Testis (tissue), 3 donors: ENCODE data around the gene IRX5. TPM values are rescaled to one million over a fixed set of nuclear protein-coding genes. Genes with fewer than 3 reads are reported as not detected.

Experiments
- DNase-seq: peaks from one replicate; pipeline ENCODE4 v3.0.0-alpha.2; 2019
- H3K27ac ChIP-seq, 2 donors: fragments of 200-600 bp; sonication (generic); one replicate each; pipeline ENCODE4 v1.5.1; 2019
- H3K27me3 ChIP-seq: fragments of 200-600 bp; sonication (generic); one replicate; pipeline ENCODE4 v1.5.1; 2019
- H3K36me3 ChIP-seq: fragments of 200-600 bp; sonication (generic); one replicate; pipeline ENCODE4 v1.5.1; 2017; ENCODE audit warnings: low read depth; ENCODE audit errors: missing control alignments
- H3K4me1 ChIP-seq: fragments of 200-600 bp; sonication (generic); one replicate; pipeline ENCODE4 v1.5.1; 2019
- H3K4me3 ChIP-seq, 2 donors: fragments of 200-600 bp; sonication (generic); one replicate each; pipeline ENCODE4 v1.5.1; 2017 to 2019
- H3K9me3 ChIP-seq: fragments of 200-600 bp; sonication (generic); one replicate; pipeline ENCODE4 v1.5.1; 2017
- POLR2A ChIP-seq: fragments of 450-650 bp; IDR thresholded peaks from one replicate; pipeline ENCODE4 v1.6.1; 2017; ENCODE audit warnings: antibody characterized with exemption, mild to moderate bottlenecking, moderate library complexity
- WGBS, 2 donors: methylation state at CpG; one replicate each; pipeline ENCODE4 v1.1.5; 2018; 5-methylcytosine and 5-hydroxymethylcytosine counted together
- intact Hi-C: fragments of 100-400 bp; cut with DNase I; formaldehyde crosslinking; loops from one replicate; pipeline ENCODE4 v1.15.1; 2023; ENCODE audit warnings: low total_unique reads
- polyA plus RNA-seq: library from polyadenylated mRNA; stranded (reverse); fragments of 350-450 nt; fragmentation: Illumina TruSeq; extraction: RNeasy Lipid Tissue Mini Kit (QIAGEN cat#74804); gene quantifications from one replicate; pipeline ENCODE4 v1.2.3, GENCODE V29; 2014; ENCODE audit warnings: low read depth, low replicate concordance; ENCODE audit not compliant: insufficient read depth
- total RNA-seq, 2 donors: library from RNA; depleted of rRNA; stranded (reverse); fragments of >200 nt; gene quantifications; one replicate each; pipeline ENCODE4 v1.2.3, GENCODE V29; 2016
- TF ChIP-seq, protein P1 (sequence below), 3 experiments: fragments of 450-650 bp in 2 of 3; fragments of 200-600 bp in 1 of 3; sonication (generic) in 1 of 3; IDR thresholded peaks; one replicate each; pipeline ENCODE4 v1.5.1; 2016 to 2019; ENCODE audit warnings: antibody characterized with exemption in 3 of 3, mild to moderate bottlenecking in 2 of 3, moderate library complexity in 1 of 3

The IRX5 gene
- total and polyA plus RNA-seq, 3 donors from 2014 or later, result 2.3 to 5.7 (median 2.9) TPM

DNA sequence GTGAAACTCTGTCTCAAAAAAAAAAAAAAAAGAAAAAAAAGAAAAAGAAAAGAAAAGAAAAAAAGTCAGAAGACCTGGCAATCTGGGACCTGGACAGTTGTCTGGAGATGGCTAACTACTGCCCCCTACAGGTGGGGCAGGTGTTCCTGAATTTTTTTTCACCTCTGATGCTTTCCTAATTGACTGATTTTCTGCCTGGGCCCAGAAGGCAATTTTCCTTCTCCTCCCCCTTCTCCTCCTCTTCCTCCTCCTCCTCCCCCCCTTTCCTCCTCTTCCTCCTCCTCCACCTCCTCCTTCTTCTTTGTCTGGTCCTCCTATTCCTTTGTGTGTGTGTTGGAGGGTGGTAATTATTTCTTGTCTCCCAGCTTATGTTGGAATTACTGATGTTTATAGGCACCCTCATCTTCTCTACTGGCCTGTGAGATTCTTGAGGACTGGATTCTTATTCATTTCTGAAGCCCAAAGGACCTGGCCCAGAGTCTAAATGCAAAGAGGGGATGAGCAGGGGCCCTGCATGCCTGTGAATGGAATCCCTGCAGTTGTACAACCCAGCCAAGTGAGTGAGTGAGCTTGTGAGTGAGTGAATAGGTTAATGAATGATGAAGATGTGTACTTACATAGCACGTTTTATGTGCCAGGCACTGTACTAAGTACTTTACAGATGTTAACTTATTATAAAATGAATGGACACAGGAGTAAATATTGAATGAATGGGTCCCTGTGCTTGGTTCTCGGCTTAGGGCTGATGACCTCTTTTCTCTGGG lies 26.9 kb downstream of the IRX5 start:
- Histone ChIP-seq H3K36me3 (no peaks in the 10 kb centered on the region), H3K27me3 (no peaks in the 10 kb centered on the region), H3K4me3 (no peak overlapping the region), H3K9me3 (no peaks in the 10 kb centered on the region), H3K4me1 (no peaks in the 10 kb centered on the region), H3K27ac (no peak overlapping the region)
- no peak for TF ChIP-seq POLR2A
- TF ChIP-seq, protein P1, sequence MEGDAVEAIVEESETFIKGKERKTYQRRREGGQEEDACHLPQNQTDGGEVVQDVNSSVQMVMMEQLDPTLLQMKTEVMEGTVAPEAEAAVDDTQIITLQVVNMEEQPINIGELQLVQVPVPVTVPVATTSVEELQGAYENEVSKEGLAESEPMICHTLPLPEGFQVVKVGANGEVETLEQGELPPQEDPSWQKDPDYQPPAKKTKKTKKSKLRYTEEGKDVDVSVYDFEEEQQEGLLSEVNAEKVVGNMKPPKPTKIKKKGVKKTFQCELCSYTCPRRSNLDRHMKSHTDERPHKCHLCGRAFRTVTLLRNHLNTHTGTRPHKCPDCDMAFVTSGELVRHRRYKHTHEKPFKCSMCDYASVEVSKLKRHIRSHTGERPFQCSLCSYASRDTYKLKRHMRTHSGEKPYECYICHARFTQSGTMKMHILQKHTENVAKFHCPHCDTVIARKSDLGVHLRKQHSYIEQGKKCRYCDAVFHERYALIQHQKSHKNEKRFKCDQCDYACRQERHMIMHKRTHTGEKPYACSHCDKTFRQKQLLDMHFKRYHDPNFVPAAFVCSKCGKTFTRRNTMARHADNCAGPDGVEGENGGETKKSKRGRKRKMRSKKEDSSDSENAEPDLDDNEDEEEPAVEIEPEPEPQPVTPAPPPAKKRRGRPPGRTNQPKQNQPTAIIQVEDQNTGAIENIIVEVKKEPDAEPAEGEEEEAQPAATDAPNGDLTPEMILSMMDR (IDR thresholded peaks at IDR 0.05), result peak in 2 of 3 experiments; percentile 11 to 31
- no peak for DNase-seq
- 82 to 84% methylated on average over 2 of the region's 2 CpGs for WGBS, 2 donors
- intact Hi-C loops, result no loop called here

DNA sequence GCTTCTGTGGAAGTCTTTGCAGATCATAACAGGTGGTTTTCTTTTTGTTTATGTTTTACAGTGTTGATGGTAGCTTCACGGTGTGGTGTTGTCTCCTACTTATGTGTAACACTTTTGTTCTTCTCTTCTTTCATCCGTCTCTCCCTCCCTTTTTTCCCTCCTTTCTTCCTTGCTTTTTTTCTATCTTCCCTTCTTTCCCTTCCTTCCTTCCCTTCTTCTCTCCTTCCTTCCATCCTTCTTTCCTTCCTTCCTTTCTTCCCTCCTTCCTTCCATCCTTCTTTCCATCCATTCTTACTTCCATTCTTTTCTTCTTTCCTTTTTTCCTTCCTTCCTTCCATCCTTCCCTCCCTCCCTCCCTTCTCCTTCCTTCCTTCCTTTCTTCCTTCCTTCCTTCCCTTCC lies 31.4 kb downstream of the IRX5 start:
- no peak for DNase-seq
- no peaks in the 10 kb centered on the region for H3K9me3 ChIP-seq
- no peaks in the 10 kb centered on the region for H3K27me3 ChIP-seq
- H3K27ac ChIP-seq, result no peak overlapping the region
- intact Hi-C loops, result no loop called here
- H3K36me3 ChIP-seq, result no peaks in the 10 kb centered on the region
- TF ChIP-seq POLR2A, result no peak
- TF ChIP-seq, protein P1 (IDR thresholded peaks at IDR 0.05), result no peak
- no peaks in the 10 kb centered on the region for H3K4me1 ChIP-seq
- H3K4me3 ChIP-seq, result no peak overlapping the region
- 82 to 83% methylated on average over 2 of the region's 2 CpGs for WGBS, 2 donors

DNA sequence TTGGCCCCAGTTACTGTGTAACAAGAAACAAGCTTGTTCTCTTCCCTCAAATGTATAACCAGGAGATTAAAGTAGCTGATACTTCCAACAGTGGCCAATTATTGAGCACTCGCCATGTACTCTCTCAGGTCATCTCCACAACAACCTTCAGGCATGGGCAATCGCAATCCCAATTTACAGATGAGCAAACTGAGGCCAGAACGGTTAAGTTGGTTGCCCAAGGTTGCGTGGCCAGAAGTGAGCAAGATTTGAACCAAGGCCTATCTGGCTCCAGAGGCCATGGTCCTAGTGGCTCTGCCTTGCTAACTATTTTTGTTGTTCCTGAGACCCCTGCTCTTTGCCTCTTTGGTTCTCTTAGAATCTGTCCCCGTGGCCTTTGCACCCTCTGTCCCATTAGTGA lies 33.6 kb downstream of the IRX5 start:
- 88 to 89% methylated on average over 5 of the region's 5 CpGs for WGBS, 2 donors
- intact Hi-C loops, result no loop called here

DNA sequence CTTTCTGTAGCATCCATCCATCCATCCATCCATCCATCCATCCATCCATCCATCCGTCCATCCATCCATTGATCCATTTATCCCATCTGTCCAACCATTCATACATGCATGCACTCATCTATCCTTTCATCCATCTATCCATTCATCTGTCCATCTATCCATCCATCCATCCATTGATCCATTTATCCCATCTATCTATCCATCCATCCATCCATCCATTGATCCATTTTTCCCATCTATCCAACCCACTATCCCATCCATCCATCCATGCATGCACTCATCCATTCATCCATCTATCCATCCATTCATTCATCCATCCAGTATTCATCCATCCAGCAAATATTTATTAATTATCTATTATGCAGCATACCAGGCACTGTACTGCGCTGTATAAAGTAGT lies 34.8 kb downstream of the IRX5 start:
- intact Hi-C loops, result no loop called here
- Histone ChIP-seq H3K4me3 (no peak overlapping the region), H3K27ac (no peak overlapping the region), H3K36me3 (no peaks in the 10 kb centered on the region), H3K4me1 (no peaks in the 10 kb centered on the region), H3K9me3 (no peaks in the 10 kb centered on the region), H3K27me3 (no peaks in the 10 kb centered on the region)
- no peak for DNase-seq
- 49 to 83% methylated on average over 2 of the region's 2 CpGs for WGBS, 2 donors
- TF ChIP-seq POLR2A, result no peak
- TF ChIP-seq, protein P1 (IDR thresholded peaks at IDR 0.05), result no peak

More for the DNA sequence above, 33.6 kb downstream of the IRX5 start:
- DNase-seq, result no peak
- Histone ChIP-seq H3K4me1 (no peaks in the 10 kb centered on the region), H3K9me3 (no peaks in the 10 kb centered on the region), H3K4me3 (no peak overlapping the region), H3K27me3 (no peaks in the 10 kb centered on the region), H3K27ac (no peak overlapping the region), H3K36me3 (no peaks in the 10 kb centered on the region)
- TF ChIP-seq, protein P1 (IDR thresholded peaks at IDR 0.05), result no peak
- TF ChIP-seq POLR2A, result no peak

DNA sequence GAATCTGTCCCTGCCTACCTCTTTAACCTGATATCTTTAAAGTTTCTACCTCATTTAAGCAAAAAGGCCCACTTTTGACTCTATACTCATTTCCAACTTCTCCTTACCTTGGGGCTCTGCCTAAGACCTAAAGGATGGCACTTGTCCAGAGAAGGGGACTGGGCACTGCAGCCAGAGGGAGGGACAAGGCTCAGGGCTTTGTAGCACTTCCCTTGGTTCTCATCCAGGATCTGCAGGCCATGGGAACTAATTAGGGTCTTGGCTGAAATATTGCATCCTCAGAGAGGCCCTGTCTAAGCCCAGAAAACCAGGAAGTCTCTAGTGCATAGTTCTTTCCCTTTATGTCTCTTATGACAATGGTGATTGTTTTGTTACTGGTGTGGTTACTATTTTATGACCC lies 37.3 kb downstream of the IRX5 start:
- Histone ChIP-seq H3K9me3 (no peaks in the 10 kb centered on the region), H3K27me3 (no peaks in the 10 kb centered on the region), H3K27ac (no peak overlapping the region), H3K36me3 (no peaks in the 10 kb centered on the region), H3K4me3 (no peak overlapping the region), H3K4me1 (no peaks in the 10 kb centered on the region)
- DNase-seq, result no peak
- intact Hi-C loops, result no loop called here
- TF ChIP-seq, protein P1 (IDR thresholded peaks at IDR 0.05), result no peak
- TF ChIP-seq POLR2A, result no peak
